ENCODE data around the gene PDE6C. TPM values are rescaled to one million over a fixed set of nuclear protein-coding genes. Genes with fewer than 3 reads are reported as not detected.
A peak's percentile ranks its signal among the peaks of the same experiment; 100 is the strongest.

PDE6C gene
- not detected for total RNA-seq
- not detected for polyA plus RNA-seq (2013, experiment 1 of 2)
- polyA plus RNA-seq (2013, experiment 2 of 2): not detected
- long read RNA-seq, experiment 1: 0 reads
- long read RNA-seq, experiment 2: 0 reads
- long read RNA-seq, experiment 3: 0 reads
- long read RNA-seq, experiment 4: 0 reads

DNA sequence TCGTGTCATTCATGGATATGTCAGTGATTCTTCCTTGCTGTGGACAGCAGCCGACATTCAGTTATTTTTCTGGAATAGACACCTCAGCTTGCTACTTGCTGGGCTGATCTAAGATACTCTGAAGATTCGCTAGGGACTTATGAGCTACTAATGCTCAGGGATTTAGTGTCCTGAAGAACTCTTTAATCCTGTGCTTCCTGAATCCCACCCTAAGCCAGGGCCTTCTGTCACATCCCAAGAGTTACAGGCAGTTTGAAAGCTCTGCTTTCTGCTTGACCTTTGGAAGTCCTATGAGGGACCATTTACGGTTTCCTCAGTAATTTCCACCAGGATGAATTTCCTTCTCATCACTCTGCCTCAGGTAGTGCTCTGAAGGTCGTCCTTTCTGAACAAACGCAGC lies at the start of gene PDE6C:
Gene PDE6C (plus strand): TSS at position 227 of the 400 bp plus-strand sequence. CDS start 189 bp downstream, outside the sequence.
- Histone ChIP-seq H3K9me3 (ENCODE audit: control insufficient read depth, low read length) (no peaks in the 10 kb centered on the region), H3K4me3 (ENCODE audit: low read length) (no peak within 1 kb of the TSS), H3K4me1 (ENCODE audit: control insufficient read depth, insufficient read depth, low read length) (peaks cover 2% of the 10 kb centered on the region), H3K9ac (ENCODE audit: extremely low read depth, low read length, poor library complexity, severe bottlenecking) (no peak within 1 kb of the TSS), H3K27ac (ENCODE audit: low read depth, low read length) (no peak within 1 kb of the TSS), H3K36me3 (ENCODE audit: control insufficient read depth, insufficient read depth, low read length) (no peaks in the 10 kb centered on the region), H3K27me3 (ENCODE audit: control insufficient read depth, insufficient read depth, low read length, poor library complexity, severe bottlenecking) (peaks cover 10% of the 10 kb centered on the region)
- Mint-ChIP-seq H3K4me3 (no peak within 1 kb of the TSS), H3K27me3 (ENCODE audit: insufficient read depth) (peaks cover 6% of the 10 kb centered on the region), H3K36me3 (ENCODE audit: low read depth) (no peaks in the 10 kb centered on the region), H3K4me1 (peaks cover 24% of the 10 kb centered on the region), H3K27ac (no peak within 1 kb of the TSS), H3K9me3 (no peaks in the 10 kb centered on the region)
- TF ChIP-seq, protein P1, sequence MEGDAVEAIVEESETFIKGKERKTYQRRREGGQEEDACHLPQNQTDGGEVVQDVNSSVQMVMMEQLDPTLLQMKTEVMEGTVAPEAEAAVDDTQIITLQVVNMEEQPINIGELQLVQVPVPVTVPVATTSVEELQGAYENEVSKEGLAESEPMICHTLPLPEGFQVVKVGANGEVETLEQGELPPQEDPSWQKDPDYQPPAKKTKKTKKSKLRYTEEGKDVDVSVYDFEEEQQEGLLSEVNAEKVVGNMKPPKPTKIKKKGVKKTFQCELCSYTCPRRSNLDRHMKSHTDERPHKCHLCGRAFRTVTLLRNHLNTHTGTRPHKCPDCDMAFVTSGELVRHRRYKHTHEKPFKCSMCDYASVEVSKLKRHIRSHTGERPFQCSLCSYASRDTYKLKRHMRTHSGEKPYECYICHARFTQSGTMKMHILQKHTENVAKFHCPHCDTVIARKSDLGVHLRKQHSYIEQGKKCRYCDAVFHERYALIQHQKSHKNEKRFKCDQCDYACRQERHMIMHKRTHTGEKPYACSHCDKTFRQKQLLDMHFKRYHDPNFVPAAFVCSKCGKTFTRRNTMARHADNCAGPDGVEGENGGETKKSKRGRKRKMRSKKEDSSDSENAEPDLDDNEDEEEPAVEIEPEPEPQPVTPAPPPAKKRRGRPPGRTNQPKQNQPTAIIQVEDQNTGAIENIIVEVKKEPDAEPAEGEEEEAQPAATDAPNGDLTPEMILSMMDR (conservative IDR thresholded peaks at IDR 0.05): no peak
- WGBS, 2 experiments (ENCODE audit: insufficient coverage in 1 of 2, insufficient read length in 1 of 2): 94 to 96% methylated on average over 5 to 6 of the region's 6 CpGs
- DNase-seq: no peak

DNA sequence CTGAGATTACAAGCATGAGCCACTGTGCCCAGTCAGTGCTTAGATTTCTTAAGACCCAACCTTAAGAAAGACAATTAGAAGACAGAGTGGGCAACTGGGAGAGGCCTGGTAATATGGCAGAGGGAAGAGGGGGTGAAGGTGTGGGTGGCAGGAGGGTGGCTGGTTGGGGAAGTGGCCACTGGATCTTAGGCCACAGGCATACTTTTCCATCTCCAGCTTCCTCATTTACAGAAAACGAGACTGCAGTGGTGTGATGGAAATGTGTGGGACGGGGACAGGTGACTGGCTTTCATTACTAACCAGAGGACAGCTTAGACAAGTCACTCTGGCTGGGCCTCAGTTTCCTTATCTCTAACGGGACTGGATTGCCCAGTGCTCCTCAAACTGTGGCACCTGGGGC lies 46.9 kb upstream of the PDE6C start:
- Histone ChIP-seq H3K9ac (ENCODE audit: extremely low read depth, low read length, poor library complexity, severe bottlenecking) (no peak overlapping the region), H3K36me3 (ENCODE audit: control insufficient read depth, insufficient read depth, low read length) (no peaks in the 10 kb centered on the region), H3K27ac (ENCODE audit: low read depth, low read length) (no peak overlapping the region), H3K9me3 (ENCODE audit: control insufficient read depth, low read length) (no peaks in the 10 kb centered on the region), H3K4me3 (ENCODE audit: low read length) (no peak overlapping the region), H3K27me3 (ENCODE audit: control insufficient read depth, insufficient read depth, low read length, poor library complexity, severe bottlenecking) (peaks cover 85% of the 10 kb centered on the region), H3K4me1 (ENCODE audit: control insufficient read depth, insufficient read depth, low read length) (no peaks in the 10 kb centered on the region)
- Mint-ChIP-seq H3K36me3 (ENCODE audit: low read depth) (no peaks in the 10 kb centered on the region), H3K27ac (no peak overlapping the region), H3K9me3 (no peaks in the 10 kb centered on the region), H3K4me1 (peaks cover 8% of the 10 kb centered on the region), H3K4me3 (no peak overlapping the region), H3K27me3 (ENCODE audit: insufficient read depth) (peaks cover 77% of the 10 kb centered on the region)
- DNase-seq: no peak
- TF ChIP-seq, protein P1 (conservative IDR thresholded peaks at IDR 0.05): no peak
- 94 to 100% methylated on average over 1 to 3 of the region's 3 CpGs for WGBS, 2 experiments (ENCODE audit: insufficient coverage in 1 of 2, insufficient read length in 1 of 2)

DNA sequence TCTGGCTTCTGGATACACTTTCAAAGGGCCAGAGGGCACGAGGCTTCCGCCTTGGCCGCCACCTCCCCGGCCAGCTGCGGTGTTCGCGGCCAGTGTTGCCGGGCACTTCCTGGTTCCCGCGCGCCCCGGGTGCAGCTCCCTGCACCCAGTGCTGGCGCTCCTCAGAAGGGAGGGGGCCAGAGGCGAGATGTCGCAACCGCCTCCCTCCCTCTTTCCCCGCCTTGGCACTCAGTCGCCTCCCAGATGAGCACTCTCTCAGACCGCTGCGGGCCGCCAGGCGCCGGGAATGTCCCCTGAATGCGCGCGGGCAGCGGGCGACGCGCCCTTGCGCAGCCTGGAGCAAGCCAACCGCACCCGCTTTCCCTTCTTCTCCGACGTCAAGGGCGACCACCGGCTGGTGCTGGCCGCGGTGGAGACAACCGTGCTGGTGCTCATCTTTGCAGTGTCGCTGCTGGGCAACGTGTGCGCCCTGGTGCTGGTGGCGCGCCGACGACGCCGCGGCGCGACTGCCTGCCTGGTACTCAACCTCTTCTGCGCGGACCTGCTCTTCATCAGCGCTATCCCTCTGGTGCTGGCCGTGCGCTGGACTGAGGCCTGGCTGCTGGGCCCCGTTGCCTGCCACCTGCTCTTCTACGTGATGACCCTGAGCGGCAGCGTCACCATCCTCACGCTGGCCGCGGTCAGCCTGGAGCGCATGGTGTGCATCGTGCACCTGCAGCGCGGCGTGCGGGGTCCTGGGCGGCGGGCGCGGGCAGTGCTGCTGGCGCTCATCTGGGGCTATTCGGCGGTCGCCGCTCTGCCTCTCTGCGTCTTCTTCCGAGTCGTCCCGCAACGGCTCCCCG lies 45.7 kb upstream of the PDE6C start, which contains the start of gene FFAR4:
Gene FFAR4 (plus strand): TSS at position 231 of the 842 bp plus-strand sequence. CDS start 56 bp downstream, at position 287.
- peak; percentile 82 for DNase-seq
- Histone ChIP-seq H3K4me3 (ENCODE audit: low read length) (peak within 1 kb of the TSS; percentile 71), H3K9ac (ENCODE audit: extremely low read depth, low read length, poor library complexity, severe bottlenecking) (no peak within 1 kb of the TSS), H3K9me3 (ENCODE audit: control insufficient read depth, low read length) (no peaks in the 10 kb centered on the region), H3K4me1 (ENCODE audit: control insufficient read depth, insufficient read depth, low read length) (no peaks in the 10 kb centered on the region), H3K27me3 (ENCODE audit: control insufficient read depth, insufficient read depth, low read length, poor library complexity, severe bottlenecking) (peaks cover 84% of the 10 kb centered on the region), H3K36me3 (ENCODE audit: control insufficient read depth, insufficient read depth, low read length) (no peaks in the 10 kb centered on the region), H3K27ac (ENCODE audit: low read depth, low read length) (no peak within 1 kb of the TSS)
- Mint-ChIP-seq H3K36me3 (ENCODE audit: low read depth) (no peaks in the 10 kb centered on the region), H3K4me1 (peaks cover 20% of the 10 kb centered on the region), H3K27ac (no peak within 1 kb of the TSS), H3K9me3 (no peaks in the 10 kb centered on the region), H3K4me3 (peak within 1 kb of the TSS; percentile 58), H3K27me3 (ENCODE audit: insufficient read depth) (peaks cover 88% of the 10 kb centered on the region)
- TF ChIP-seq, protein P1 (conservative IDR thresholded peaks at IDR 0.05): no peak
- WGBS, 2 experiments (ENCODE audit: insufficient coverage in 1 of 2, insufficient read length in 1 of 2): 0 to 2% methylated on average over 16 to 85 of the region's 85 CpGs

All from endodermal cell (in vitro differentiated cells).